Measurements from ENCODE around the gene TFAP2D.

The TFAP2D gene

GRCh38 chr6:50734488-50734887, 21.2 kb downstream of the TFAP2D start:
- no peak for TF ChIP-seq CTCF (IDR thresholded peaks at IDR 0.05; ENCODE audit: control insufficient read depth, insufficient read depth, low read depth, low read length, missing control alignments)
- no peak for DNase-seq (ENCODE audit: low read depth)

GRCh38 chr6:50742161-50742560, 28.8 kb downstream of the TFAP2D start:
- DNase-seq (ENCODE audit: low read depth), result no peak
- TF ChIP-seq CTCF (IDR thresholded peaks at IDR 0.05; ENCODE audit: control insufficient read depth, insufficient read depth, low read depth, low read length, missing control alignments), result no peak
- H3K4me3 ChIP-seq (ENCODE audit: control insufficient read depth, low read depth, low read length), result no peak overlapping the region

More at GRCh38 chr6:50734488-50734887, 21.2 kb downstream of the TFAP2D start:
- H3K4me3 ChIP-seq (ENCODE audit: control insufficient read depth, low read depth, low read length), result no peak overlapping the region

- no peak overlapping the region for H3K4me3 ChIP-seq (ENCODE audit: control insufficient read depth, low read depth, low read length)
- DNase-seq (ENCODE audit: low read depth), result no peak
- TF ChIP-seq CTCF (IDR thresholded peaks at IDR 0.05; ENCODE audit: control insufficient read depth, insufficient read depth, low read depth, low read length, missing control alignments), result no peak
These were observed 31.6 kb downstream of the TFAP2D start for GRCh38 chr6:50744976-50745375.

- DNase-seq (ENCODE audit: low read depth), result no peak
- TF ChIP-seq CTCF (IDR thresholded peaks at IDR 0.05; ENCODE audit: control insufficient read depth, insufficient read depth, low read depth, low read length, missing control alignments), result no peak
- H3K4me3 ChIP-seq (ENCODE audit: control insufficient read depth, low read depth, low read length), result no peak overlapping the region
These were observed 49.5 kb downstream of the TFAP2D start for GRCh38 chr6:50762798-50763197.

- no peak for TF ChIP-seq CTCF (IDR thresholded peaks at IDR 0.05; ENCODE audit: control insufficient read depth, insufficient read depth, low read depth, low read length, missing control alignments)
- DNase-seq (ENCODE audit: low read depth), result no peak
- no peak overlapping the region for H3K4me3 ChIP-seq (ENCODE audit: control insufficient read depth, low read depth, low read length)
These were observed 65.4 kb downstream of the TFAP2D start for GRCh38 chr6:50778696-50779095.

- no peak overlapping the region for H3K4me3 ChIP-seq (ENCODE audit: control insufficient read depth, low read depth, low read length)
- no peak for DNase-seq (ENCODE audit: low read depth)
- no peak for TF ChIP-seq CTCF (IDR thresholded peaks at IDR 0.05; ENCODE audit: control insufficient read depth, insufficient read depth, low read depth, low read length, missing control alignments)
These were observed 67.1 kb downstream of the TFAP2D start for GRCh38 chr6:50780382-50780781.

GRCh38 chr6:50785921-50786320, 72.6 kb downstream of the TFAP2D start:
- no peak for DNase-seq (ENCODE audit: low read depth)
- no peak overlapping the region for H3K4me3 ChIP-seq (ENCODE audit: control insufficient read depth, low read depth, low read length)
- TF ChIP-seq CTCF (IDR thresholded peaks at IDR 0.05; ENCODE audit: control insufficient read depth, insufficient read depth, low read depth, low read length, missing control alignments), result no peak
